ENCODE measurements around the gene ALDH3B1.
A peak's percentile ranks its signal among the peaks of the same experiment; 100 is the strongest.

ALDH3B1 gene

GRCh38 chr11:68013611-68014156, 3.6 kb downstream of the ALDH3B1 start:
- no peak for DNase-seq (ENCODE audit: low read depth)

- peak; percentile 91 for DNase-seq (ENCODE audit: low read depth)
Measured at GRCh38 chr11:68014157-68014946, 4.2 kb downstream of the ALDH3B1 start.

- DNase-seq (ENCODE audit: low read depth), result no peak
Measured at GRCh38 chr11:68014947-68015447, 4.9 kb downstream of the ALDH3B1 start.

- DNase-seq (ENCODE audit: low read depth), result no peak
Measured at GRCh38 chr11:68015467-68015866, 5.3 kb downstream of the ALDH3B1 start.

GRCh38 chr11:68016161-68016903, 6.2 kb downstream of the ALDH3B1 start:
- DNase-seq (ENCODE audit: low read depth), result no peak

GRCh38 chr11:68016904-68017817, 7.0 kb downstream of the ALDH3B1 start:
- DNase-seq (ENCODE audit: low read depth), result no peak

GRCh38 chr11:68017980-68018729, 8.0 kb downstream of the ALDH3B1 start:
- DNase-seq (ENCODE audit: low read depth), result no peak

GRCh38 chr11:68018730-68019190, 8.6 kb downstream of the ALDH3B1 start:
- DNase-seq (ENCODE audit: low read depth), result no peak

GRCh38 chr11:68019486-68019885, 9.4 kb downstream of the ALDH3B1 start:
- no peak for DNase-seq (ENCODE audit: low read depth)

- no peak for DNase-seq (ENCODE audit: low read depth)
Measured at GRCh38 chr11:68020575-68020974, 10.4 kb downstream of the ALDH3B1 start.

GRCh38 chr11:68021167-68021787, 11.2 kb downstream of the ALDH3B1 start:
- no peak for DNase-seq (ENCODE audit: low read depth)

GRCh38 chr11:68022531-68022930, 12.4 kb downstream of the ALDH3B1 start:
- DNase-seq (ENCODE audit: low read depth), result no peak

- no peak for DNase-seq (ENCODE audit: low read depth)
Measured at GRCh38 chr11:68024508-68024907, 14.4 kb downstream of the ALDH3B1 start.

GRCh38 chr11:68025047-68025446, 14.9 kb downstream of the ALDH3B1 start:
- DNase-seq (ENCODE audit: low read depth), result no peak

- no peak for DNase-seq (ENCODE audit: low read depth)
Measured at GRCh38 chr11:68026391-68027105, 16.4 kb downstream of the ALDH3B1 start.

GRCh38 chr11:68027667-68028066, 17.5 kb downstream of the ALDH3B1 start:
- DNase-seq (ENCODE audit: low read depth), result no peak

- no peak for DNase-seq (ENCODE audit: low read depth)
Measured at GRCh38 chr11:68028802-68029545, 18.8 kb downstream of the ALDH3B1 start.

GRCh38 chr11:68030318-68031143, 20.4 kb downstream of the ALDH3B1 start, which contains the start of gene NDUFS8:
Gene NDUFS8 (plus strand): TSS chr11:68030681. CDS start chr11:68032152, 1,471 bp downstream.
- peak; percentile 99 for DNase-seq (ENCODE audit: low read depth)

Measured in HS-27A (cell line).